Measurements from ENCODE around the gene PTPRG. TPM values are rescaled to one million over a fixed set of nuclear protein-coding genes. Genes with fewer than 3 reads are reported as not detected.

PTPRG gene
- total and polyA plus RNA-seq, 12 donors = 6.3 to 119 (median 72.2) TPM

DNA sequence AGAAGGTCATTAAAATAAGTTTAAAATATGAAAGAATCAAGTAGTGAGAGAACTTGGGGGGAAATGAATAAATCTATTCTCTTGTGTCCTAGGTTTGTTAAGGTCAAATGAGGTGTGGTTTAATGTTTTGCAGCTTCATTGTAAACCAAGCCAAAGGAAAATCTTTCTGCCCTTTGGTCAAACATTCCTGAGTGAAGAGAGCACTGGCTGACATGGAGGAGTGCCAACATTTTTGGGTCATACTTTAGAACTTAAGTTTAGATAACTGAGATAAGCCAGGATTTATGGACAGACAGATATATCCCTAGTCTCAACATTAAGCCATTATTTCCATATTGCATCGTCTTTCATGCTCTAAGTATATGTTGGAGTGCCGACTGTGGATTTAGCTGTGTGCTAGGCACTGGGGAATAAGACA is 66.4 kb downstream of the PTPRG start:
- intact Hi-C loops (cut with DNase I) = no loop called here
- Histone ChIP-seq H3K36me3 (replicated peaks in 1 of 2) (no peaks in the 10 kb centered on the region), H3K27me3 (no peaks in the 10 kb centered on the region), H3K4me3 (no peak overlapping the region), H3K4me1 (replicated peaks in 1 of 2) (peaks cover 6 to 16% of the 10 kb centered on the region in 2 donors), H3K9me3 (replicated peaks in 1 of 3) (no peaks in the 10 kb centered on the region), H3K27ac (peak overlapping the region in 1 of 5 donors; percentile 17)
- TF ChIP-seq, protein P1, sequence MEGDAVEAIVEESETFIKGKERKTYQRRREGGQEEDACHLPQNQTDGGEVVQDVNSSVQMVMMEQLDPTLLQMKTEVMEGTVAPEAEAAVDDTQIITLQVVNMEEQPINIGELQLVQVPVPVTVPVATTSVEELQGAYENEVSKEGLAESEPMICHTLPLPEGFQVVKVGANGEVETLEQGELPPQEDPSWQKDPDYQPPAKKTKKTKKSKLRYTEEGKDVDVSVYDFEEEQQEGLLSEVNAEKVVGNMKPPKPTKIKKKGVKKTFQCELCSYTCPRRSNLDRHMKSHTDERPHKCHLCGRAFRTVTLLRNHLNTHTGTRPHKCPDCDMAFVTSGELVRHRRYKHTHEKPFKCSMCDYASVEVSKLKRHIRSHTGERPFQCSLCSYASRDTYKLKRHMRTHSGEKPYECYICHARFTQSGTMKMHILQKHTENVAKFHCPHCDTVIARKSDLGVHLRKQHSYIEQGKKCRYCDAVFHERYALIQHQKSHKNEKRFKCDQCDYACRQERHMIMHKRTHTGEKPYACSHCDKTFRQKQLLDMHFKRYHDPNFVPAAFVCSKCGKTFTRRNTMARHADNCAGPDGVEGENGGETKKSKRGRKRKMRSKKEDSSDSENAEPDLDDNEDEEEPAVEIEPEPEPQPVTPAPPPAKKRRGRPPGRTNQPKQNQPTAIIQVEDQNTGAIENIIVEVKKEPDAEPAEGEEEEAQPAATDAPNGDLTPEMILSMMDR (IDR thresholded peaks at IDR 0.05) = no peak
- TF ChIP-seq POLR2A (IDR thresholded peaks at IDR 0.05) = no peak
- WGBS, 4 donors = 30 to 40% (median 33%) methylated on average over 2 of the region's 2 CpGs
- DNase-seq = peak; percentile 35 to 89 (median 80)

DNA sequence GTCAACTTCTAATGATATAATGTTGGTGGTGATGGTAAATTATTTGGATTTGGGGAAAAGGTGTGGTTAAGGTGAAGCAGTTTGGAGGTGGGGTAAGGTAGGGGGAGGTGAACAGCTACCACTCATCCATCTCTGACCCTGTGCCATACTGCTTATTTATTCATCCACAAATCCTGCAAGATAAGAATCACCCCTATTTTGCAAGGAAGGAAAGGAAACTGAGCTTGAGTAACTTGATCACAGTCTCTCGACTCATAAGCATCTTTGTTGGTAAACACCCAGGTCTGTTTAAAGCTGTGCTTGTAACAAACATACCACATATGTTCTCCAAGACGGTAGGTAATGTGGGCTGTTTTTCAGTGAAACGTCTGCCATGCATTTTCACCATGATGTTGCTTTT is 67.3 kb downstream of the PTPRG start:
- Histone ChIP-seq H3K9me3 (replicated peaks in 1 of 3) (no peaks in the 10 kb centered on the region), H3K27me3 (no peaks in the 10 kb centered on the region), H3K27ac (no peak overlapping the region), H3K4me3 (no peak overlapping the region), H3K4me1 (replicated peaks in 1 of 2) (peaks cover 6 to 16% of the 10 kb centered on the region in 2 donors), H3K36me3 (replicated peaks in 1 of 2) (no peaks in the 10 kb centered on the region)
- intact Hi-C loops (cut with DNase I) = no loop called here
- no peak for DNase-seq
- no peak for TF ChIP-seq POLR2A (IDR thresholded peaks at IDR 0.05)
- TF ChIP-seq, protein P1 (IDR thresholded peaks at IDR 0.05) = no peak
- 87 to 91% (median 89%) methylated on average over 3 of the region's 3 CpGs for WGBS, 4 donors

DNA sequence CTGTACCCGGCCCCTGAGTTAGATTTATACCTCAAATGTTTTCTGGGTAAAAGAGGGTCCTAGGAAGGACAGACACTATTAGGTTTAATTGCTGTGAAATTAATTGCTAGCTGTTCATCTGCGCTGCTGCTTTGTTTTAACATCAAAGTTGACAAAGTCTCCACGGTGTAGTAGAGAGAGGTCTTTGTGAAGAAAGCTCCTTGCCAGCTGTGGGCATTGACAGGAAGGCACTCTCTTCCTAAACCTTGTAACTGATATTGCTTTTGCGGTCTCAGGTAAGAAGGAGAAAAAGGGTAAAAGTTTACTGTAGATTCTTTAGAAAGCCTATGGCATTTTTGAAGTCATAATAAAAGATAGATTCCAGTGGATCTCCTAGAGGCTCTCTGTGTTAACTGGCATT is 68.1 kb downstream of the PTPRG start:
- Histone ChIP-seq H3K27me3 (no peaks in the 10 kb centered on the region), H3K4me1 (replicated peaks in 1 of 2) (peaks cover 6 to 16% of the 10 kb centered on the region in 2 donors), H3K4me3 (no peak overlapping the region), H3K36me3 (replicated peaks in 1 of 2) (no peaks in the 10 kb centered on the region), H3K9me3 (replicated peaks in 1 of 3) (no peaks in the 10 kb centered on the region), H3K27ac (no peak overlapping the region)
- TF ChIP-seq, protein P1 (IDR thresholded peaks at IDR 0.05) = no peak
- TF ChIP-seq POLR2A (IDR thresholded peaks at IDR 0.05) = no peak
- WGBS, 4 donors = 93 to 96% (median 95%) methylated on average over 4 of the region's 4 CpGs
- intact Hi-C loops (cut with DNase I) = no loop called here
- no peak for DNase-seq

DNA sequence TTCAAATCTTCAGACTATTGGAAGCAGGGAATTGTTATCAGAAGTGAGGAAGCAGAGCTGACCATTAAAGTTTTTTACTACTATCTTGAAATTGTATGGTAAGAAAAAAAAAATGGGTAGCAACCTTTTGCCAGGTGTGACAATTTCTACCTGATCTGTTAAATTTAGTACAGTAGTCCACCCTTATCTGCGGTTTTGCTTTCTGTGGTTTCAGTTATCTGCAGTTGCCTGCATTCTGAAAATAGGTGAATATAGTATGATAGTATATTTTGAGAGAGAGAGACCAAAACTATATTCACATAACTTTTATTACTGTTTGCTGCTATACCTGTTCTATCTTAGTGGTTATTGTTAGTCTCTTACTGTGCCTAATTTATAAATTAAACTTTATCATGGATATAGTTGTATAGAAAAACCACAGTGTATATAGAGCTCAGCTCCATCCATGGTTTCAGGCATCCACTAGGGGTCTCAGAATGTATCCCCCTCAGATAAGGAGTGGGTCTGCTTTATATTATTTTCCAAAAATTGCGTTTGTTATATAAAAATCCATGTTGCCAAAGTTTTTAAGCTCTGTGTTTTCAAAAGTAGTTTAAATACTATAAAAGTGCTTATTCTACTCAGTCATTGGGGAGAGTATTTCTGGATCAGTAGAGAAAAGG is 69.9 kb downstream of the PTPRG start:
- Histone ChIP-seq H3K36me3 (replicated peaks in 1 of 2) (no peaks in the 10 kb centered on the region), H3K4me1 (replicated peaks in 1 of 2) (peaks cover 6 to 21% of the 10 kb centered on the region in 2 donors), H3K27ac (no peak overlapping the region), H3K27me3 (no peaks in the 10 kb centered on the region), H3K4me3 (no peak overlapping the region), H3K9me3 (replicated peaks in 1 of 3) (no peaks in the 10 kb centered on the region)
- intact Hi-C loops (cut with DNase I) = loop anchor here in 1 of 2 donors (10.0 kb wide), 2 partner anchors 66 to 214 kb away; partner anchors contain the start of gene PTPRG
- WGBS, 4 donors = 85 to 95% (median 90%) methylated on average over 2 of the region's 2 CpGs
- DNase-seq = no peak
- TF ChIP-seq, protein P1 (IDR thresholded peaks at IDR 0.05) = no peak
- TF ChIP-seq POLR2A (IDR thresholded peaks at IDR 0.05) = no peak

Data from adrenal gland (tissue), 12 donors.